DMS79 (cell line): ENCODE data around the gene EBF3.

ENCODE experiments used
- DNase-seq: peaks from one replicate; lab custom pipeline; 2025; lab: John Stamatoyannopoulos, UW

The EBF3 gene

DNA sequence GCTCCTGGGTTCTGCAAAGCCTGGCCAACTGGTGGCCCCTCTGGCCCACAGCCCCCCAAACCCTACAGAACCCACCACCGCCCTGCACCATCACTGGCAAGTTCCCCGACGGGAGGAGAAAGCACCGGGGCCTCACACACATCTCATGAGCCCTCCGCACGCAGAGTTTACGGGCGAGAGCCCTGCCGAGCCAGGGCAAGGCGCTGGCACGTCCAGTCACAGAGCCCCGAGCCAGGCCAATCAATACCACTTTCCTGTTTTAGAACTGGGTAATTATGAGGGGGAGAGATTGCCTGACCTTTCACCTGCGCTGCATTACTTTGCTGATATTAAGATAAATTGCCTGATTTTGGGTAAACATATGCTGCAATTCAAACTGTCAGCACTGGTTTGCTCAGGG is 113.3 kb downstream of the EBF3 start:
- DNase-seq: no peak

GRCh38 chr10:129850316-129850715 is 113.8 kb downstream of the EBF3 start:
- no peak for DNase-seq

DNA sequence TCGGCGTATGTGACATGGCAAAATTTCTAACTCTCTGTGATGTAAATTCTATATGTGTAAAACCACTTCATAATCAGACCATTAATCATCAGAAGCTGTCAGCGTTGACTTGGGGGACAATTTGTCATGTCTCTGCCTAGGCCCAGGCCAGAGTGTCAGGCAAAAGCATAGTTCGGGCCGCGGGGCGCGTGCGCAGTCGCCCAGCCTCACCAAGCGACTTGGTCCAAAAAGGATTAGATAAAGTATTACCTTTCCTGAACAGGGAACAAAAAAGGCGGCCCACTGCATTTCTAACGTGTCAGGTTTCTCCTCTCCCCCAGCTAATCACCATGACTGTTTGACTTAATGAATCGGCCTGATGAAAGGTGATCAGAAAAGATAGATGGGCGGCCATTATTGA is 114.2 kb downstream of the EBF3 start:
- no peak for DNase-seq

- DNase-seq: no peak
These were observed 114.7 kb downstream of the EBF3 start for GRCh38 chr10:129849452-129849750.

DNA sequence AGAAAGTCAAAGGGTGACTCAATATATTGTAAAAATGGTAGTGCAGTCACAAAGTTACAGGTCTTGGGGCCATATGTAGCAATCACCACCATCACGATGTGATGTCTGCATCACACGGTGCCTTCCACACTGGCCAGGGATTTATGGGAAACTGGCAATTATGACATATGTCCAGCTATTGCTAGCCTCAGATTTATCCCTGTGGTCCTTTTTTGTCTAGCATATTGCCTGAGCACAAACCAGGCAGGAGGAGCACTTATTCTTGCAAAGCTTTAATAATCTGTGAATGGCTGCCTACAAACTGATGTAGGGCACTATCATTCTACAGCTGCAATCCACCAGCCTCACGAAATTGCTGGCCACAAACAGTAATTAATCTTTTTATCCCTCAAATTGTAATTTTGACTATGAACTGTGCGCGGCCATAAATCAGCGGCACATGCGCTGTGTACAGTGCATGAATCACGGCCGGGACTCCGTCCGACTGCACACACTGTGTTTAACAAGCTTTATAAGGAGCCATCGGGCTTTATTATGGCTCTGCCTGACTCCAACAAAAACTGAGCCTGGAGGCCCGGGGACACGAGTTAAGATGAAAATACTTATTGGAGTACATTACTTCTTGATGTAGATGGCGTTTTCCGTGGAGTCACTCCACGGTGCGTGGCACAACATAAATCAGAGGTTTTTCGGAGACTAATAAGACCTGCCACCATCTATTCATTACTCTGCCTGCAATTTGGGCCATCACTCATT is 115.2 kb downstream of the EBF3 start:
- DNase-seq: no peak

DNA sequence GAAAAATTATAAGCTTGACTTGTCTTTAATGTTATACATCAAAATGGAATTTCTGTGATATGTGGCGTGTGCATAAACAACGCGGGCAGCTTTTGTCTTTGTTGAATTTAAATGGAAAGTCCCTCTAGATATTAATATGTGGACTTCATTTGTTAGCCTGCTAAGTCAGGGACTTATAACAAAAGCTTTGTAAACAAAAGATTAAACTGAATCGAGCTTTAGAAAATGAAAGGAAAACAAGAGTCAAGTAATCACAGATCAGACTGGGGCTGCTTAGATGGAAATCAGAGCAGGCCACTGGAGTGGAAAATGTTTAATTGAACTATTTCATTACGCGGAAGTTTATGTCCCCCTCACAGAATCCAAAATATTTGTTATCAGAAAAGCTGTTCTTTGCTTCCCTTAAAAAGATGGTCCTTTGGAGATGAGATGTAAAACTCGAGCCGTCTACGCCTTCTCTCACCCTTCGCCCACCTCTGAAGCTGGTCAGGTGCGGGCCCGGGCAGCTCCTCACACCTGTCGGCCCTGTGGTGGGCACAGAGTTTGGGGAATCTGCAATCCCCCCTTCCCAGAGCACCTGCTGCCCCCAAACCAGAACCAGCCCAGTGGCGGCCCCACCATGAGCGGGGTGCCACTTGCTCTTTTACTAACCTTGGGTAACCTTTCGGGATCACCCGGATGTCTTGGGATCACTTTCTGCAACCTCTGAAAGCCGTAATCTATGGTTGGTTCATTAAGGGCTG is 116.2 kb downstream of the EBF3 start:
- DNase-seq: no peak

DNA sequence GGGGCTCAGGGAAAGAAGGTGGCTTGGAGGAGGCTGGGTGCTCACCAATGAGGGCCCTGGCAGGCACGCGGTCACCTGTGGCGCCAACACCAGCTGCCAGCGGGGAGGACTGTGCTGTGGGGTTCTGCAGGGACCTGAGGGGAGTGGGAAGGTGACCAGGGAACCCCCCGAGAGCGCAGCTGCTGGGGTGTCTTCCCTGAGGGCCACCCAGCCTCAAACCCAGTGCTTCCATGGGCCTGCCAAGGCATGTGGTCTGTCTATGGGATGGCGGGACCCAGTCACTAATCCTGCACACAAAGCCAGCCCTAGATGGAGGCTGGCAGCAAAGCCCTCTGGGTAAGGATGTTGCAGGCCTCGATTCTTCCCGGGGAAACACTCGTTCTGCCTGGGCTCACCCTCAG is 117.1 kb downstream of the EBF3 start:
- DNase-seq: no peak

- DNase-seq: no peak
These were observed 118.8 kb downstream of the EBF3 start for GRCh38 chr10:129845111-129845753.

- DNase-seq: no peak
These were observed 119.8 kb downstream of the EBF3 start for GRCh38 chr10:129844216-129844766.

GRCh38 chr10:129843702-129844101 is 120.4 kb downstream of the EBF3 start:
- DNase-seq: no peak

- no peak for DNase-seq
These were observed 120.9 kb downstream of the EBF3 start for GRCh38 chr10:129843131-129843541.

- DNase-seq: no peak
These were observed 122.0 kb downstream of the EBF3 start for GRCh38 chr10:129842031-129842430.

DNA sequence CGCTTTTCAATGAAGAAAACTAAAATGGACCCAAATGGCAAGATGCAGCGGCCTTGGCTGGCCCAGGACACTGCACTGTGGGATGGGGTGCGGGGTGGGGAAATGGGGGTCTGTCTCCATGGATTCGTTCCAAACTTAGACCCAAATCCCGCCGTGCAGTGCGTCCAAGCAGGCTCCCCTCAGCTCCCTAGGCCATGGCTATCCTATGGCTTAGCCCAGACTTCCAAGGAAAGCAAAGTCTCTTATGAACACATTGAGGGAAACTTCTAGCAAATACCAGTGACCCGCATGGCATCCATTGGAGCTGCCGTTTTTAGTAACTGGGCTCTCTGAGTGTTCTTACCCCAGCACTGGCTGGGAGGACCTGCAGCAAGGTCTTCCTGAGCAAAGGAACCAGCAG is 122.5 kb downstream of the EBF3 start:
- DNase-seq: no peak

DNA sequence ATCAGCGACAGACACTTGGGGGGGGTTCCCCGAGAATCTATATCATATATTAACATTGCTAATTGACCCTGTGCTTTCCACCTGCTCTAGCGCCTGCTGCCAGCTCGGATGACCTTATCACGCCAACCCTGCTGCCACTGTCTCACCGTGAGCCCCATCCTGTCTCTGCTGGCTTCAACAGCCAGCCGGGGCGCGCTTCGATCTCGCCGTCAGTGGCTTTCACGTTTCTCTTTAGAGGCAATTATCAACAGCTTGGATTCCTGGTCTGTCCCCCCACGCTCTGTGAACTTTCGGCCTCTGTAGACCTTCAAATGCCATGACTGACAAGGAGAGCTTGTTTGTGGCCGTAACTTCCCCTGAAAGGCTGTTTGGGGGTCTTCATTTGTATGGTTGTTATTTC is 123.0 kb downstream of the EBF3 start:
- DNase-seq: no peak

- no peak for DNase-seq
These were observed 123.9 kb downstream of the EBF3 start for GRCh38 chr10:129840196-129840590.

DNA sequence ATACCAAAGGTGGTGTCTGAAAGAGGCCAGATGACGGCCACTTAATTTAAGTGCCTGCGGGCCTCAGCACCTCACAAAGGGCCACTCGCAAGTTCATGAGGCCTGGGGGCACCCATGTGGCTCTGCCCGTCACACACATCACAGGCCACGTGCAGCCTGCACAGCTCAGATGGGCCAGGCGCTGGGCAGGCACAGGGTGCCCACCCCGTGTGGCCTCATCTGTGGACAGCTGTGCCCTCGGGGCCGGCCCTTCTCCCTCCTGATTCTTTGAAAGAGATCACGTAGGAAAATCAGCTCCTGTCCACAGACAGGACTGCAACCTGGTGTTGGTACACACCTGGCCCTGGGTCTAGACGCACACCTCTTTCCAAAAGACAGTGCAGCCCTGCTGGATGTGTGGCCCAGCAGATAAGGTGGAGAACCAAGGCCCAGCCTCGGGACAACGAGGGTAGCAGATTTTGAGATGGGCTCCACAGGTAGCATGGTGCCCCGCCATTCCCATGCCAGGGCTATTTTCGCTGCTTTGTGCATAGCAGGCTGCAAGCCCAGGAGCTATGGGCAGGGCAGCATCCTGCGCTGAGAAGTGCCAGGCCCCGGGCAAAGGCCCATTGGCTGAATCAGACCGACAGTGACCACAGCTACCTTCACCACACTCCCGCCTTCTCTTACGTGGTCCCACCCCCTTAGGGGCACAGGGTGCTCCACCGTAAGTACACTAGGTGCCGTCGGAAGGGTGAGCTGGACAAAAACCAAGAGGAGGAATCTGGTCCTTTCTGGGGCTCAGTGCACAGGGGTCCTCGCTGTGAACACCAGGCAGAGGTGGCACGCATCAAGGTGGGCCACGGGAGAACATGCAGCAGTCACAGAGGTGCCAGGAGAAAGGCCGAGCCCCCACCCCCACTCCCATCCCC is 124.5 kb downstream of the EBF3 start:
- DNase-seq: no peak

DNA sequence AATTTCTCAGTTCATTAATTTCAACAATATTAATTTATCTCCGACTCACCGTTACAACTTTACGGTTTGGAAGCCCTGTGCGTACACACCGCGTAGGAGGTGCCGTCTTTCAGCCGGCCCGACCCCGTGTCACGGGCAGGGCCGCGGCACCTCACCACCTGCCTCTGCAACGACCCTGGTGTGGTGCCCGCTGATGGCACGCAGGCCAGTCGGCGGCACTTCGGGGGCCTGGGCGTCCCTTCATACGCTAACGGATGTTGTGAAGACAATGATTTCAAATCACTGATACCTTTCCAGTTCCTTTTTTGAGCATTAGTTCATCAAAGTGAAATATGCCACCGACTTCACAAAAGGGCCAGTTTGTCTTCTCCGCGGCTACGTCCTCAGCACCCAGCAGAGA is 125.3 kb downstream of the EBF3 start:
- no peak for DNase-seq

DNA sequence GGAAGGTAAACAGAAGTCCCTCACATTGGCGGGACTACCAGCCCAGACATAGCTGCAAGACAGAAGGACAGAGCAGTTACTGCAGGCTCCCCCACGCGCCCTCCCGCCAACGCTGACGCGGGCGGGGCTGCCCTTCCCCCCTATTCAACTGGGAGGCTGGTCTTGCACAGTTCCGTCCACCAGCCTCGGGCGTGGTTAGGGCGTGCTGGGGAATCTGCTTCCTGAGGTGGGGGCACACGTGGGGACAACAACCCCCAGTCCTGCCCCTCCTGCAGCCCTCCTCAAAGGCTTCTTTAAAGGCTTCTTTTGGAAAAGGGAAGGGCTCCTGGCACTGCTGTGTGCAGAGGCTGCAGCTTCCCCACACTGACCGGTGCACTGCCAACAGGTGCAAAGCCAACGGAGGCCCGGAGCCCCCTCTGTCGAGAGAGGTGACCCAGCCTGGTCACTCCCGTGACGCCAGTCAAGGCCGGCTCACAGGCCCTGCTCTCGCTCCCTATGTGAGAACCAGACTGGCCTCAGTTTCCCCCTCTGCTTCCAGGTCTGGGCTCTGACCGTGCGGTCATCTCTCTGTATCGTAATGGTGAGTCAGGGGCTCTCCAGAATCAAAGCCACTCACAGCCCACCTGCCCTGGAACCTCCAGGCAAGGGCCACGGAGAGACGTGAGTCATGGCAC is 126.0 kb downstream of the EBF3 start:
- no peak for DNase-seq

GRCh38 chr10:129836253-129836652 is 127.8 kb downstream of the EBF3 start:
- no peak for DNase-seq

GRCh38 chr10:129833994-129834739 is 129.9 kb downstream of the EBF3 start:
- DNase-seq: no peak
